ENCODE data around the gene LPP.

The LPP gene

DNA sequence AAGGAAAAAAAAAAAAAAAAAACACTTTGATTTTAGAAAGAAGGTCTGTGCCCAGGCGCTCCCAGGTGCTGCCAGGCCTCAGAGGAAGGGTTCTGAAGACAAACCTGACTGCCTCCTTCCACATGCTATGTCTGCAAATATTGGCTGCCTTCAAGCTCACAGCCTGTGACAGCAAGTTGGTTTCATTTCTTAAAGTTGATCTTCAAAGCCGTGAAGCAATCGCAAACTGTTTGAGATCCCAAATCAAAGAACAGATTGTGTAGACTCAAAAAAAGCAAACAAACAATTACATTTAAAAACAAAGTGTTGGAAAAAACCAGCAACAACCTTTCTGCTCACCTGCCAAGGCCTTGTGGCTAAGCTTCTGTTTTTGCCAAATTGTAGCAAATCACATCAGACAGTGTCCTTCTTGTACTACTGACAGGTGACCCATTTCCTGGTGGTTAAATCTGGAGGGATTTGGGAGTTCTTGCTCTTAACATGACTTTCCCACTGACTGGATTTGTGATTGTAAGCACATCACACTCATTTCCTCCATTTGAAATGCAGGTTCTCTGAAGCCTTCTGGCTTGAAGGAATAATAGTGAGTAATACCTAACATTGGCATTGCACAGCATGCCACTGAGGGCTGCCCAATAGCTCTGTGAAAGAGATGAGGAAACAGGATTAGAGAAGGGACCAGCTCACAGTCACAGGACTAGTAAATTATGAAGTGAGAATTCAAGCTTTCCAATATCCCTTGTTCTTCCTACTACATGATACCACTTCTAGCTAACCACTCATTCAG, 502.4 kb downstream of the LPP start:
- TF ChIP-seq POLR2AphosphoS5 (IDR thresholded peaks at IDR 0.05; ENCODE audit: low read depth, low read length) = no peak
- no peak for TF ChIP-seq SIN3A (IDR thresholded peaks at IDR 0.05; ENCODE audit: borderline replicate concordance, insufficient read depth, low read length)
- TF ChIP-seq FOXP2 (optimal IDR thresholded peaks at IDR 0.05; ENCODE audit: borderline replicate concordance, extremely low read depth, extremely low read length, insufficient read depth) = no peak
- TF ChIP-seq TAF1 (IDR thresholded peaks at IDR 0.05; ENCODE audit: borderline replicate concordance, insufficient read depth, low read length) = no peak
- no peak for TF ChIP-seq REST (IDR thresholded peaks at IDR 0.05; ENCODE audit: insufficient read depth in 1 of 2, low read depth in 2 of 2, low read length in 2 of 2)

GRCh38 chr3:188658606-188659005, 504.6 kb downstream of the LPP start:
- TF ChIP-seq FOXP2 (optimal IDR thresholded peaks at IDR 0.05; ENCODE audit: borderline replicate concordance, extremely low read depth, extremely low read length, insufficient read depth) (no peak), POLR2AphosphoS5 (IDR thresholded peaks at IDR 0.05; ENCODE audit: low read depth, low read length) (no peak), REST (IDR thresholded peaks at IDR 0.05; ENCODE audit: insufficient read depth in 1 of 2, low read depth in 2 of 2, low read length in 2 of 2) (no peak), SIN3A (IDR thresholded peaks at IDR 0.05; ENCODE audit: borderline replicate concordance, insufficient read depth, low read length) (no peak), TAF1 (IDR thresholded peaks at IDR 0.05; ENCODE audit: borderline replicate concordance, insufficient read depth, low read length) (no peak)

DNA sequence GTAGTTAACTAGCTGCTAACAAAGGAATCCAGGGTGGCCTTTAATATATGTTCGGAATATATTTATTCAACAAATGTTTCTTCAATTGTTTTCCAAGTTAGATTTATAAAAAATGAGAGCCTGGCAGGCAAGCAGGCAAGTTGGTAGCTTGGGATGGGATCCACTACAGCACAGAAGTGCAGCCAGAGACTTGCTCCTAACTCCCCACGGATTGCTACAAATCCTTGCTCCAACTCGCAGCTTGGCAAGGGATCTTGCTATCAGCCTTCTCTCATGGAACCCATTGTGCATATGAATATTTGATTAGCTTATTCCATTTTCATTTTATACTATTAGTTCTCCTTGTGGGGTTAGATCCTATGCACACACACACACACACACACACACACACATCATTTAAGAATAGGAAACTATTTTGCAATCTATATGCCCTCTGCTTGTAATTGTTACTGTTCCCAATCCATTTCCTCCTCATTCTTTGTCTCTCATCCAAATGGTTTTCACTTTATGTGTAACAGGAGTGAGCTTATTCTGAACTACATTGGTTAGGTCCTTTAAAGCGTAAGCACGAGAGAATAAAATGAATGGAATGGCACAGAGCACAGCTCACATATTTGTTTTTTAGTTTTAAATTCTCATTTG, 505.6 kb downstream of the LPP start:
- TF ChIP-seq TAF1 (IDR thresholded peaks at IDR 0.05; ENCODE audit: borderline replicate concordance, insufficient read depth, low read length) (no peak), FOXP2 (optimal IDR thresholded peaks at IDR 0.05; ENCODE audit: borderline replicate concordance, extremely low read depth, extremely low read length, insufficient read depth) (no peak), REST (IDR thresholded peaks at IDR 0.05; ENCODE audit: insufficient read depth in 1 of 2, low read depth in 2 of 2, low read length in 2 of 2) (no peak), SIN3A (IDR thresholded peaks at IDR 0.05; ENCODE audit: borderline replicate concordance, insufficient read depth, low read length) (no peak), POLR2AphosphoS5 (IDR thresholded peaks at IDR 0.05; ENCODE audit: low read depth, low read length) (no peak)

GRCh38 chr3:188660415-188660814, 506.5 kb downstream of the LPP start:
- no peak for TF ChIP-seq FOXP2 (optimal IDR thresholded peaks at IDR 0.05; ENCODE audit: borderline replicate concordance, extremely low read depth, extremely low read length, insufficient read depth)
- no peak for TF ChIP-seq SIN3A (IDR thresholded peaks at IDR 0.05; ENCODE audit: borderline replicate concordance, insufficient read depth, low read length)
- TF ChIP-seq TAF1 (IDR thresholded peaks at IDR 0.05; ENCODE audit: borderline replicate concordance, insufficient read depth, low read length) = no peak
- TF ChIP-seq POLR2AphosphoS5 (IDR thresholded peaks at IDR 0.05; ENCODE audit: low read depth, low read length) = no peak
- TF ChIP-seq REST (IDR thresholded peaks at IDR 0.05; ENCODE audit: insufficient read depth in 1 of 2, low read depth in 2 of 2, low read length in 2 of 2) = no peak
